Epithelial cell of proximal tubule (primary cell): ENCODE measurements around the gene ZNF503. TPM values are rescaled to one million over a fixed set of nuclear protein-coding genes. Genes with fewer than 3 reads are reported as not detected.

Experiments
- DNase-seq: peaks from one replicate; pipeline ENCODE4 v3.0.0-alpha.2; 2011; ENCODE audit warnings: low read depth
- H3K4me3 ChIP-seq: 2 replicates; pipeline ENCODE4 v1.5.1; 2011; ENCODE audit warnings: low read depth, mild to moderate bottlenecking, low read length
- CTCF ChIP-seq: conservative IDR thresholded peaks from 2 replicates; pipeline ENCODE4 v1.5.1; 2012; ENCODE audit warnings: low read depth, mild to moderate bottlenecking, low read length
- total RNA-seq: library from RNA; depleted of rRNA; stranded (reverse); fragments of >200 nt; gene quantifications from 2 replicates; pipeline ENCODE4 v1.2.3, GENCODE V29; 2015

Gene ZNF503
- total RNA-seq, 1 donor from 2014 or later: 9.6 TPM

- DNase-seq: no peak
- TF ChIP-seq CTCF: no peak
- no peak overlapping the region for H3K4me3 ChIP-seq
Observed at GRCh38 chr10:75438275-75438674, 36.7 kb upstream of the ZNF503 start.

GRCh38 chr10:75437693-75438092 is 36.1 kb upstream of the ZNF503 start:
- H3K4me3 ChIP-seq: no peak overlapping the region
- no peak for TF ChIP-seq CTCF
- no peak for DNase-seq

GRCh38 chr10:75436896-75437295 is 35.3 kb upstream of the ZNF503 start:
- no peak for TF ChIP-seq CTCF
- no peak for DNase-seq
- no peak overlapping the region for H3K4me3 ChIP-seq

- DNase-seq: no peak
- no peak for TF ChIP-seq CTCF
- no peak overlapping the region for H3K4me3 ChIP-seq
Observed at GRCh38 chr10:75435291-75435690, 33.7 kb upstream of the ZNF503 start.

- DNase-seq: no peak
- no peak for TF ChIP-seq CTCF
- no peak overlapping the region for H3K4me3 ChIP-seq
Observed at GRCh38 chr10:75434291-75434690, 32.7 kb upstream of the ZNF503 start.

GRCh38 chr10:75433216-75433615 is 31.7 kb upstream of the ZNF503 start:
- TF ChIP-seq CTCF: no peak
- no peak for DNase-seq
- peak overlapping the region; percentile 80 for H3K4me3 ChIP-seq

- DNase-seq: no peak
- H3K4me3 ChIP-seq: peak overlapping the region; percentile 80
- no peak for TF ChIP-seq CTCF
Observed at GRCh38 chr10:75432763-75433162, 31.2 kb upstream of the ZNF503 start.
